ENCODE results near the gene NCOA1.

The NCOA1 gene

DNA sequence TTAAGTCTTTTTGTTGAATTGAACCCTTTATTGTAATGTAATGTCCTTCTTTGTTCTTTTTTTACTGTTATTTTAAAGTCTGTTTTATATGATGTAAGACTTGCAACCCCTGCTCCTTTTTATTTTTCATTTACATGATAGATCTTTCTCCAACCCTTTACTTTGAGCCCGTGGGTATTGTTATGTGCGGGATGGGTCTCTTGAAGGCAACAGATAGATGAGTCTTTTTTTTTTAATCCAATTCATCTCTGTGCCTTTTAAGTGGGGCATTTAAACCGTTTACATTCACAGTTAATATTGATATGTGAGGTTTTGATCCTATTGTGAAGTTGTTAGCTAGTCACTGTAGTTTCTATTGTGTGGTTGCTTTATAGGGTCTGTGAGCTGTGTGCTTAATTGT, 120.6 kb downstream of the NCOA1 start:
- no peaks in the 10 kb centered on the region for H3K27me3 ChIP-seq (ENCODE audit: insufficient read depth, poor library complexity, severe bottlenecking)
- H3K36me3 ChIP-seq (ENCODE audit: low read depth): no peaks in the 10 kb centered on the region
- ATAC-seq (ENCODE audit: low read depth) (no peak), DNase-seq (ENCODE audit: low spot score) (no peak)
- no peak overlapping the region for H3K4me3 ChIP-seq (ENCODE audit: severe bottlenecking)
- H3K27ac ChIP-seq (ENCODE audit: poor library complexity, severe bottlenecking): no peak overlapping the region
- H3K9me3 ChIP-seq (ENCODE audit: severe bottlenecking): peaks cover 3% of the 10 kb centered on the region
- H3K4me1 ChIP-seq (ENCODE audit: insufficient read depth, poor library complexity, severe bottlenecking): no peaks in the 10 kb centered on the region
- TF ChIP-seq, protein P1, sequence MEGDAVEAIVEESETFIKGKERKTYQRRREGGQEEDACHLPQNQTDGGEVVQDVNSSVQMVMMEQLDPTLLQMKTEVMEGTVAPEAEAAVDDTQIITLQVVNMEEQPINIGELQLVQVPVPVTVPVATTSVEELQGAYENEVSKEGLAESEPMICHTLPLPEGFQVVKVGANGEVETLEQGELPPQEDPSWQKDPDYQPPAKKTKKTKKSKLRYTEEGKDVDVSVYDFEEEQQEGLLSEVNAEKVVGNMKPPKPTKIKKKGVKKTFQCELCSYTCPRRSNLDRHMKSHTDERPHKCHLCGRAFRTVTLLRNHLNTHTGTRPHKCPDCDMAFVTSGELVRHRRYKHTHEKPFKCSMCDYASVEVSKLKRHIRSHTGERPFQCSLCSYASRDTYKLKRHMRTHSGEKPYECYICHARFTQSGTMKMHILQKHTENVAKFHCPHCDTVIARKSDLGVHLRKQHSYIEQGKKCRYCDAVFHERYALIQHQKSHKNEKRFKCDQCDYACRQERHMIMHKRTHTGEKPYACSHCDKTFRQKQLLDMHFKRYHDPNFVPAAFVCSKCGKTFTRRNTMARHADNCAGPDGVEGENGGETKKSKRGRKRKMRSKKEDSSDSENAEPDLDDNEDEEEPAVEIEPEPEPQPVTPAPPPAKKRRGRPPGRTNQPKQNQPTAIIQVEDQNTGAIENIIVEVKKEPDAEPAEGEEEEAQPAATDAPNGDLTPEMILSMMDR (IDR thresholded peaks at IDR 0.05; ENCODE audit: poor library complexity, severe bottlenecking): no peak

- Histone ChIP-seq H3K4me3 (ENCODE audit: severe bottlenecking) (no peak overlapping the region), H3K4me1 (ENCODE audit: insufficient read depth, poor library complexity, severe bottlenecking) (no peaks in the 10 kb centered on the region), H3K27me3 (ENCODE audit: insufficient read depth, poor library complexity, severe bottlenecking) (no peaks in the 10 kb centered on the region), H3K27ac (ENCODE audit: poor library complexity, severe bottlenecking) (no peak overlapping the region), H3K9me3 (ENCODE audit: severe bottlenecking) (peaks cover 3% of the 10 kb centered on the region), H3K36me3 (ENCODE audit: low read depth) (no peaks in the 10 kb centered on the region)
- no peak for DNase-seq (ENCODE audit: low spot score)
- ATAC-seq (ENCODE audit: low read depth): no peak; the same call in 2 of the 3 replicates
- TF ChIP-seq, protein P1 (IDR thresholded peaks at IDR 0.05; ENCODE audit: poor library complexity, severe bottlenecking): no peak
Observed at GRCh38 chr2:24613154-24613814, 122.2 kb downstream of the NCOA1 start.

- TF ChIP-seq, protein P1 (IDR thresholded peaks at IDR 0.05; ENCODE audit: poor library complexity, severe bottlenecking): no peak
- Histone ChIP-seq H3K27me3 (ENCODE audit: insufficient read depth, poor library complexity, severe bottlenecking) (no peaks in the 10 kb centered on the region), H3K4me3 (ENCODE audit: severe bottlenecking) (no peak overlapping the region), H3K36me3 (ENCODE audit: low read depth) (no peaks in the 10 kb centered on the region), H3K27ac (ENCODE audit: poor library complexity, severe bottlenecking) (no peak overlapping the region), H3K4me1 (ENCODE audit: insufficient read depth, poor library complexity, severe bottlenecking) (no peaks in the 10 kb centered on the region), H3K9me3 (ENCODE audit: severe bottlenecking) (peaks cover 3% of the 10 kb centered on the region)
- DNase-seq (ENCODE audit: low spot score) (no peak), ATAC-seq (ENCODE audit: low read depth) (no peak)
Observed at GRCh38 chr2:24616616-24617015, 125.6 kb downstream of the NCOA1 start.

DNA sequence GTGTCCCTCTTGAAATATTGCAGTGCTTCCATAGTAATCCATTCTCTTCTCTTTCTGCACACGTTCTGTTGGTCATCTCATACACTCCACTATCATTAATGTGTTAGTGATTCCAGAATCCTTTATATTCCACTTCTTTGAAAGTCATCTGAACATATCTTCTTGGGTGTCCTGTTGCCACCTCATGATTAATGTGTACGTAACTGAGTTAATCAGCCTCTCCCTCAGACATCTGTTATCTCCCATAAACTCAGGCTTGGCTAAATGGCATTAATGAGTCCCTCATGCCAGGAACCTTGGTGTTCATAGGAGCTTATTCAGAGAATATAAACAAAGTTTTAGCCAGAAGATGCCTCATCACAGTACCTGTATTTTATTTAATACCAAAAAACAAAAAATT, 126.4 kb downstream of the NCOA1 start:
- no peaks in the 10 kb centered on the region for H3K36me3 ChIP-seq (ENCODE audit: low read depth)
- DNase-seq (ENCODE audit: low spot score) (no peak), ATAC-seq (ENCODE audit: low read depth) (no peak)
- no peak overlapping the region for H3K27ac ChIP-seq (ENCODE audit: poor library complexity, severe bottlenecking)
- H3K27me3 ChIP-seq (ENCODE audit: insufficient read depth, poor library complexity, severe bottlenecking): no peaks in the 10 kb centered on the region
- no peak overlapping the region for H3K4me3 ChIP-seq (ENCODE audit: severe bottlenecking)
- H3K9me3 ChIP-seq (ENCODE audit: severe bottlenecking): no peaks in the 10 kb centered on the region
- TF ChIP-seq, protein P1 (IDR thresholded peaks at IDR 0.05; ENCODE audit: poor library complexity, severe bottlenecking): no peak
- no peaks in the 10 kb centered on the region for H3K4me1 ChIP-seq (ENCODE audit: insufficient read depth, poor library complexity, severe bottlenecking)

DNA sequence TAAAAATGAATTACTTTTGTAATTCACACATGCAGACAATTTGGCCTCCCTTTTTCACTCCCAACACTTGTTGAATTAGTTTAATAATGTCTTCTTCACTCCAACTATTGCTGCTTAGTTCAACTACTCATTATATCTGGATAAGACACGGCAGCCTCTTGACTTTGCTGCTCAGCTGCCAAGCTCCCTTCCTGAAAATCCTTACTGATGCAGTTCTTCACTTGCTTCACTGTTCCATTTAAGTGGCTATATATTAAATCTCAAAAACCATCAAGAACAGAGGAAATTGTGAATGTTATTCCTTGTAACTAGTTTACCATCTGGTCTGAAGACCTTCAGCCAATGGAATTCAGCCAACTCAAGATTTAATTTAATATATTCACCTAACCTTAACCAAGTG, 127.1 kb downstream of the NCOA1 start:
- no peak for DNase-seq (ENCODE audit: low spot score)
- no peak for ATAC-seq (ENCODE audit: low read depth)
- no peaks in the 10 kb centered on the region for H3K27me3 ChIP-seq (ENCODE audit: insufficient read depth, poor library complexity, severe bottlenecking)
- H3K9me3 ChIP-seq (ENCODE audit: severe bottlenecking): no peaks in the 10 kb centered on the region
- TF ChIP-seq, protein P1 (IDR thresholded peaks at IDR 0.05; ENCODE audit: poor library complexity, severe bottlenecking): no peak
- no peak overlapping the region for H3K4me3 ChIP-seq (ENCODE audit: severe bottlenecking)
- no peak overlapping the region for H3K27ac ChIP-seq (ENCODE audit: poor library complexity, severe bottlenecking)
- no peaks in the 10 kb centered on the region for H3K4me1 ChIP-seq (ENCODE audit: insufficient read depth, poor library complexity, severe bottlenecking)
- H3K36me3 ChIP-seq (ENCODE audit: low read depth): no peaks in the 10 kb centered on the region

All from RWPE2 (cell line).